Colon (tissue), 2 donors: ENCODE measurements around the gene ERN1.

Experiments used
- FAIRE-seq: peaks from 2 replicates; lab custom pipeline; 2012; peaks lifted over from hg19 to GRCh38; lab: Jason Lieb, UNC
- donor health status: control.
- donor health status: control.

The ERN1 gene

DNA sequence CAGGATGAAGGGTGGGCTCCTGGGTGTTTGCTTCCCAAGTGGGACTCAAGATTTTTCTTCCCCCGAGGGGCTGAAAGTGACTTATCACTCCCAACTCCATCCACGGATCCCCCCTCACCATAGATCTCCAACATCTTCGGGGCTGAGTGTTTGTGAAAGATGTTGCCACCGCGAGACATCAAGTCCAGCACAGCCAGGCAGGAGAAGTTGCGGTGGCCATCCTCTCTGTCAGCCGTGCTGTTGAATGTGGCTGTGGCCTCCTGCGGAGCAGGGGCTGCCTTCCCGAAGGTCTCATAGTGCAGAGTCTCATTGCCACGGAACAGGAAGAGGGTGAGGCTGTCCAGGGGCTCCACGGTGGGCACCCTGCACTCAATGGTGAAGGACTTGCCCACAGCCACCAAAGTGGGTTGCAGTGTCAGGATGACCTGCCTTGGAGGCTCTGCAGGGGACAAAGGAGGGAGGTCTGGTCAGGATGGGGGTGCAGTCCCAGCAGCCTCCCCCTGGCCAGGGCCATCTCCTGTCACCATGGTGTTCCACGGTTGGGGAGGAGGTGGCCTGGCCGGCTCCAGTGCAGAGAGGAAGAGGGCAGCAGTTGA is 126.3 kb downstream of the ERN1 start:
- no peak for FAIRE-seq

DNA sequence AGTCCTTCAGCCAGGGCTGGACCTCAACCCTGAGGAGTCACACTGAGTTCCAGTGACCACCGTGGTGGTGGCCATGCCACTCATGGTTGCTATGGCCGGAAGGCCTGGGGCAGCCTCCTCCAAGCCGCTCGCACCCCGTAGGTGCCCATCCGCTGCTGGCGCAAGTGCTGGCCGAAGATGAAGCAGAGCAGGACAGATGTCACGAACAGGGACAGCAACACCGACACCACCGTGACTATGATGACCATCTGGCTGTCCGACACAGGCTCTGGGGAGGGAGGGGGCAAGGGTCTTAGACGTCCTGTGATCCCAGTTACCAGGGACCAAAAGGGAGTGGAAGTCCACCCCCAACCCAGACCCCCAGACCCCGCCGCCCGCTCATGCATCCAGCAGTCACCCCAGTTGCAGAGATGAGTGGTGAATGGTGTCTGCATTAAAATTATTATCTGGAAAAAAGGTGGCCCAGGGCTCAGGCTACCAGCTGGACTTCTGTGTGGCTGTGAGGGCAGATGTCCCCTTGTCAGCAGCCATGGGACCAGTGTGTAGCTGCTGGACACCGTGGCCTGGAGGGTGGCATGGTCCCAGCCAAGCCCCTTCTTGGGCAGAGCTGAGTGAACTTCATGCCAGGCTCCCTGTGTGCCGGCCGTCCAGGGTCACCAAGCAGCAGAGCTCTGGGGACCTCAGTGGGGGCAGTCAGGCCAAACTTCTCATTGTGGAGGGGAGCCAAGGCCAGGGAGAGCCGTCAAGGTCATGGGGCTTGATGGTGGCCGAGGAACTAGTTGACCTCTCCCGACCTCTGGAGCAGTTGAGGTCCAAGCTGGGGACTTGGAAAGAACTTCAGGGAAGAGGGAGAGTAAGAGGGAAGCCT is 127.1 kb downstream of the ERN1 start:
- no peak for FAIRE-seq

DNA sequence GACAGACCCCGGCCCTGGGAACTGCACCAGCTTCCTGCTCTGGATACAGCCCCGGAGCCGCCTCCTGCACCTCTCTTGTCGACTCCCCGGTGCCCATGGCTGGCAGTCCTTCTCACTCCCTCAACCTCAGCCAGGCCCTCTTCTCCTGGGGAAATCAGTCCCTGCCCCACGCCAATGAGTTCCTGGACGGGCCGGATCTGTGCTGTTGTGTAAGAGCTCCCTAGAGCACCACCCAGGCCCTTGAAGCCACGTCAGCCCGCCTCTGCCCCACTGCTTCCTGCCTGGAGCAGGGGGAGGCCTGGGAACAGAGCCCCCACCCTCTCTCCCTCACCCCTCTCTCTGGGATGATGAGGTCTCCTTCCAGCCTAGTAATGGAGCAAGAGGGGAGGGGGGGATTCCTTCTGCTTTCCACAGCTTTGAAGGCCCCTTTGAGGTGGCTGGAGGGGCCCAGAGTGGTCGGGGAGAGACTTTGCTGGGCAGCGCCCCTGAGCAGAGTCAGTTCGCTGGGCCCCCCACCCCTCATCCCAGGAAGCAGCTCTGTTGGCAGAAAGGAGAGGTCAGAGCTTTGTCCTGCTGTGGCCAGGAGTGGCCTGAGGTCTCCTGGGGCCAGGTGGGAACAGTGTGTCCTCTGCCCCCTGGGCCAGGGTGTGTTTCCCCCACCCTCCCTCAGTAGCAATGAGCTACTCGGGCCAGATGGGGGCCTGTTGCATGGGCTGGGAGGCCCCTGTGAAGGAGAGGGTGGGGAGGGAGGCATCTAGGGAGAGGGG is 128.0 kb downstream of the ERN1 start:
- FAIRE-seq: no peak

DNA sequence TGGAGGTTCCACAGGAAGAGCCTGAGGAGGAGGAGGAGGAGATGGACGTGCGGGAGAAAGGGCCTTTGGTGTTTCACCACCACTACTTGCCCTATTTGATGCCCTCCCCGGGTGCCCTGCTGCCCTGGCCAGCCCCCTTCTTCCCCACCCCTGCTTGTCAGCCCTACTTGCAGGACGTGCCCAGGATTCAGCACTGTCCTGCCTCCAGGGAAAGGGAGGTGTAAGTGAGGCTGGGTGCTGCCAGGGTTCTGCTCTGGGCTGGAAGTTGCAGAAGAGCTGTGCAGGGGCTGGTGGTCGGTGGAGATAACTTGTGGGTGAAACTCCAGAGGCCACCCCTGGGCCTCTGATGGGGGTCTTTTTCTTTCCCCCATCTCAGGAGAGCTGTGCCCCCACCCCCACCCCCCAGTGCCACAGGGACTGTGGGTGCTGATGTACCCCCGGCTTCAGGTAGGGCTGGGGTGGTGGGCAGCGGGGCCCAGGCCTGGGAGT is 128.8 kb downstream of the ERN1 start:
- FAIRE-seq: no peak

DNA sequence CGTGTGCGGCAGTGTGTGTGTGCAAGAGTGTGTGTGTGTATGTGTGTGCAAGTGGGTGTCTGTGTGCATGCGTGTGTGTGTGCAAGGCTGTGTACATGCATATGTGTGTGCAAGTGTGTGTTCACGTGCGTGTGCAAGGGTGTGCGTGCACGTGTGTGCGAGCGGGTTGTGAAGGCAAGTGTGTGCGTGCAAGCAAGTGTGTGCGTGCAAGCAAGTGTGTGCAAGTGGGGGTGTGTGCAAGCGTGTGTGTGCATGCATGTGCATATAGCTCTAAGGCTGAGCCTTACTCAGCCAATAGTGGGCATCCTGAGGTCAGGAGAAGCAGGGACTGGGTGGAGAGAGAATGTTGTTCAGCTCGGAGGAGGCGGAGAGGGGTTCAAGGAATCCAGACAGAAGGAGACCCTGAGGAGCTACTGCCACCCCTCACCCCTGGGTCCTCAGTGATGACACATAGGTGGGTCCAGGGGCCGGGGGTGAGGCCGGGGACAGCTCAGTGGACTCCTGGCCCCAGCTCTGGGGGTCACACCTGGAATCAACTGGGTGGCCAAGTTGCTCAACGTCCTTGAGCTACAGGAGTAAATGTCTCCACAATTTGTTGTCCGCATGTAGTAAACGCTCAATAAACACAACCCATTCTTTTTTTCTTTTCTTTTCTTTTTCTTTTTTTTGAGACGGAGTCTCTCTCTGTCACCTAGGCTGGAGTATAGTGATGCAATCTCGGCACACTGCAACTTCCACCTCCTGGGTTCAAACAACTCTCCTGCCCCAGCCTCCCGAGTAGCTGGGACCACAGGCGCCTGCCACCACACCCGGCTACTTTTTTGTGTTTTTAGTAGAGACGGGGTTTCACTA is 130.0 kb downstream of the ERN1 start:
- FAIRE-seq: no peak

DNA sequence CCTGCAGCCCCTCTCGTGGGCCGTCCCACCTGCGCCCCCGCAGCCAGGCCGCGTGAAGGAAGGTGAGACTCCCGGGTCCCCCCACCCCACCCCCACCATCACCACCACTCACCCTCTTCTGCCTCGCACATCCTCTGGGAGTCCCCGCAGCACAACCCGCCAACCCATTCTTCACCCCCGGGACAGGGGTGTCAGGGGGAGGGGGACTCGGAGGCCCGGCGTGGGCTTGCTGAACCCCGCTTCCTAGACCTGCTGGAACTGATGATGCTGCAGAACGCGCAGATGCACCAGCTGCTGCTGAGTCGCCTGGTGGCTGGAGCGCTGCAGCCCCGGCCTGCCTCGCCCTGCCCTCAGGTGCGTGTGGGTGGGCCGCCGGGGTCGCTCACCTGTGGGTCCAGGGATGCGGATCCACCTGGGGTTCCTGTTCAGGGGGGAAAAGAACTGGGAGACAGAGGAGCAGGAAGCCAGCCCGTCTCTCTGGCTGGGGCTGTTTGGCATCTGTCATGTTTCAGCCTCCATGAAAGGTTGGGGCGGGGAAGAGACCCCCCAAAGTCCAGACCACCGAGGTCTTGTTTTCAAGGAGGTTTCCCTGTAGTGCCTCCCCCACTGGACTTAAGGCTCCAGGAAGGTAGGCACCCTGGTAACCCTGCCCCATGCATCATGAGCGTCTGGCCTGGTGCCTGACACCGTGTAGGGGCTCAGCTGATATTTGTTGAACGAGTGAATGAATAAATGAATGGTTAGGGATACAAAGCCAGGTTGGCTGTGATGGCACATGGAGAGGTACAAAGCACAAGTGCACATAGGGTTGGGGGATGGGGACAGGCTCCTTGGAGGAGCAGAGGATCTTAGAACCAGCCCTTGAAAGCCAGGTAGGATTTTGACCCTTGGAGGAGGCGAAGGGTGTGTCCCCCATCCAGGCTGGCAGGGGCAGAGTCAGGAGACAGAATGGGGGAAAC is 130.9 kb downstream of the ERN1 start:
- FAIRE-seq: no peak

DNA sequence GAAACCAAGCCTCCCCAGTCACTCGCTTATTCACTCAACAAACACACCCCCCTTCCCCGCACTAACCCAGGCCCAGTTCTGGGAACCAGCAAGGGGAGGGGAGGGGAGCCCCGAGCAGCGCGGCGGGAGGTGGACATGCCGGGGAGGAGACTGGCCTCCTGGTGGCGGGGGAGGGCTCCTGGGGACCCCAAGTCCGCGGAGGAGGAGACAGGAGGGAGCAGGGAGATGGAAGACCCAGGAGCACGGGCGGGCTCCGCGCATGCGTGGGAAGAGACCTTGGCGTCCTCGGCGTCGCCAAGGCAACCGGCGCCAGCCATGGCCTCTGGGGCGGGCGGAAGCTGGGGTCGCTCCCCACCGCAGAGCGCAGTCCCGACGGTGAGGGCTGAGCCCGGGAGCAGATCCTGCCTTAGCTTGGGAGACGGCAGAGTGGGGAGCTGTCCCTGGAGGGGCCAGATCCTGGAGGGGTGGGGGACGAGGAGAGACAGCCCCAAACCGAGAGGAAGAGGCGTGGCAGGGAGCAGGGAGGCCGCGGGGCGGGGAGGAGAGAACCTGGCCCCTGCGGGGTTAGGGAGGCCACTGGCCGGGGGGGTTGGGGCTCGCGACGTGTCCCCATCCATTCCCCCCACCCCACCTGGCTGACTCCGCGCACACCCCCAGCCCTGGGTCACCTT is 131.8 kb downstream of the ERN1 start, which contains the start of gene PRR29:
PRR29 (plus strand) TSS at position 302 of the 671 bp plus-strand sequence; CDS start at position 316, 14 bp downstream.
- no peak for FAIRE-seq

DNA sequence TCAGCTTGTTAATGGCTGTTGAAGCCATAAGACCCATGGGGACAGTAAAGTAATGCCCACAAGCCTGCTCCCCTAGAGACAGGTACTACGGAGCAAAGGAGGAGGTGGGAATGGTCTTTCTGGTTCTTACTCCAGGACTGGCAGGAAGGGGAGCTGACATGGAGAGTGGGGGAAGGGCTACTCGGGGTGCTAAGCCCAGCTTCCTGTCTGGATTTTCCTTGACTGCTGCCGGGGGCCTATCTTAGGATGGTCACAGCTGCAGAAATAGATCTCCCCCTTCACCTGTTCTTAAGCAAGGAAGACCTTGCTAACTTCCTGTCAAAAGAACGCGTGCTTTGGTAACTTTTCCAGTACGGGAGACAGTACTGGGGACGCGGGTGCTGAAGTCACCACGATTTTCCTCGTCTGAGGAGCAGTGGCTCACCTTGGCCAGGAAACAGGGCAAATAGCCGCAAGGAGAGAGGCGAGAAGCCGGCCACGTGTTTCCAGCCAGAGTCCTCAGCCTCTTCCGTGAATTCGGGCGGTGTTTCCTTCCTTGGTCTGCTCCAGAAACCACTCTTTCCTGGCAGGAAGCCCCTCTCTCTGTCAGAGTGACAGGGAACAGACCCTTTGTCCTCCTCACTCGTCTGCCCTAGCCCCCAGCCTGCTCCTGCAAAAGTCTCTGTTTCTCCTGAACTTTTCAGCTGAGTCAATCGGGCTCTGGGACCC is 132.4 kb downstream of the ERN1 start:
- no peak for FAIRE-seq

DNA sequence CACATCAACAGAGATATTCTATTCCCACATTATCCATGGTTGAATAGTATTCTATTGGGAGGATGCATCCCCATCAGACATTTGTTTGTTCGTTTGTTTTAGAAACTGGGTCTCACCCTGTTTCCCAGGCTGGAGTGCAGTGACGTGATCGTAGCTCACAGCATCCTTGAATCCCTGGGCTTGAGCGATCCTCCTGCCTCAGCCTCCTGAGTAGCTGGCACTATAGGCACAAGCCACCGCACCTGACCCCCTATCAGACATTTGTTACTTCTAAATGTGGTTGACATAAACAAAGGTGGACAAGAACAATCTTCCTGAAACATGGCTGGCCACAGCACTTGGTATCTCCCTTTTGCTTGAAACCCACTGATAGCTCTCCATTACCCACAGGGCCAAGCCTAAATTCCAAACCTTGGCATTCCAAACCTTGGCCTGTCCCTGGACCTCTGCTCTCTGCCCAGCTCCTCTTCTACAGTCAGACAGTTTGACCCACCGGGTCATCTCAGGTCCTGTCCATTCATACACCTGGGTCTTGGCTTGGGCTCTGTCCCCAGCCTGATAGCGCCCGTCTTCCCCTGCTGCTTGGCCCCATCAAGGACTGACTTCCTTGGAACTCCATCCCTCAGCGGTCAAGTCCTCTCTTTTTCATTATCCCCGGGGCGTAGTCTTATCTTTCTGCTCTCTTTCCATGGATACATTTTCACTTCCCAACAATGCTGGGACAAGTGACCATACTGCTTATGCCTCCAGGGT is 133.3 kb downstream of the ERN1 start:
- FAIRE-seq: no peak

DNA sequence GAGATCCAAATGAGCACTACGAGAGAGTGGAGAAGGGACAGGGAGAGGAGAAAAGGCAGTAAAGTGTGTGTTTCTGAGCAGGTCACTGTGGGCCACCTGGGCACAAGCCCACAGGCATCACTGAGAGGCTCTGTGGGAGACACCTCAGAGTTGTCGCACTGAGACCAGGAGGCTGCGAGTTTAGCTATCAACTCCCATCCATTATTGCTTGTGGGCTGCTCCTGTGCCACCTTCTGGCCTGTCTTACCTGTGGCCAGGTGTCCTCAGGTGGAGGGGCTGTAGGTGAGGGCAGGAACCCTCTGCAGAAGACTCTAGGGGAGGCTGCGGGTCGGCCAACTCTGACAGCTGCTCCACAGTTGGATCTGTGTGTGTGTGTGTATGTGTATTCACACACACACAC is 134.3 kb downstream of the ERN1 start:
- no peak for FAIRE-seq

DNA sequence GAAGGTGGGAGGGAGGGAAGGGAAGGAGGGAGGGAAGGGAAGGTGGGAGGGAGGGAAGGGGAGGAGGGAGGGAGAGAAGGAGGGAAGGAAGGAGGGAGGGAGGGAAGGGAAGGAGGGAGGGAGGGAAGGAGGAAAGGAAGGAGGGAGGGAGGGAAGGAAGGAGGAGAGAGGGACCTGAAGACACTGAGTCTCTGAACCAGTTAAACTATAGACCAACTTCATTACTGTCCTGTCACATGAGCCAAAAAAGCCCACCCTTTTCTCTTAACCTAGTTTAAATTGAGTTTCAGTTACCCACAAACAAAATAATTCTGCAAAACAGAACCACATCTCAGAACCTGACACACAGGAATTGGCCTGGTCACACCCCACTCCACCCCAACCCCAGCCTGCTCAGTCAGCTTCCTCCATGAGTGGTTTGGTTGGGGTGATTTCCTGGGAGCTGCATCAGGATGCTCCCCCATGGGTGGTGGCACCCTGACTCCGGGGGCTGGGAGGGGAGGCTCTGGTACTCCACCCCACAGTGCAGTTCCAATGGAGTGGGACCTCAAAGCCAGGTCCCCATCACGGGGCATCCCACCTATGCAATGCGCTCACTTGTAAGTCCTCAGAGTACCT is 136.5 kb downstream of the ERN1 start:
- no peak for FAIRE-seq

DNA sequence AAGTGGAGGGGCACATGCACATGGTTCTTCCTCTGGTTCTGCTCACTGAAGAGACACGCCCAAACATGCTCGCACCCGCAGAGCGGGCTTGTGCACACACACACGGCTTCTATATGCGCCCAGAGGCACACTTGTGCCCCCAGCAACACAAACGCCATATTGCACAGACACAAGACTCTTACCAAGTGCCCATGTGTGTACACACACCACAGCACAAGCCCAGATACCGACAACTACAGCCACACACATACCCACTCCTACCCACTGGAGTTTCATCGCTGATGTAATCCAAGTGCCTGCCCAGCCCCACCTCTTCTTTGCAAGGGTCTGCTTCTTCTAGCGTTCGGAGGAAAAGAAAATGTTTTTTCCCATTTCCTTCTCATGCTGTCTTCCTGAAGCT is 138.3 kb downstream of the ERN1 start:
- no peak for FAIRE-seq

DNA sequence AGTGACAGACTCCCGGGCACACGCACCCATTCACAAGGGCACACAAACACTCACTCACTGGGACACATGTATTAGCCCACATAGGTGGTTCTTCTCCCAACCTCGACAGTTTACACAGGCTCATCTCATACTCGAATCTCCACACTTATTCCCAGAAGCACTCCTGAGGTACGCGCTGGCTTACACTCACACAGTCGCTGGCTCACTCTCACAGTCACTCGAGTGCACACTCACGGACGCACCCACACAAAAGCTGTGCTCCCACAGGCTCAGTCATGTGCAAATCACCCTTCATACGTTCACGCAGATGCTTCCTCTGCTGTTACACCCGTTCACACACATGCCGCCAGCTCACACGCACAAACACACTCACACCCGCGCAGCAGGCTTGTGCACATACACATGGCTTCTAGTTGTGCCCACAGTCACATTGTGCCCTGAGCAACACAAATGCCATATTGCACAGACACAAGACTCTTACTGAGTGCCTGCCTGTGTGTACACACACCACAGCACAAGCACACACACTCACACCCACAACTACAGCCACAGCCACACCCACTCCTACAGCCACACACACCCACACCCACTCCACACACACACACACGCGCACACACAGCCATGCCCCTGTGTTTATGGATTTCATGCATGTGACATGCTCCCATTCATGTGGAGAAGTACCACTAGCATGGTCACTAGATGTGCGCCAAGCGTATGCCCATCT is 140.2 kb downstream of the ERN1 start:
- no peak for FAIRE-seq
